Gastrocnemius medialis (tissue), 4 donors: ENCODE measurements around the gene MMP15.

ENCODE experiments used
- CTCF ChIP-seq, 5 experiments: fragments of 450-650 bp in 3 of 5; fragments of 200-600 bp in 2 of 5; sonication (generic) in 2 of 5; IDR thresholded peaks in 4 of 5; conservative IDR thresholded peaks in 1 of 5; 1 replicate in 4 of 5; 2 replicates in 1 of 5; pipeline ENCODE4 v1.5.1; 2016 to 2019; ENCODE audit warnings: antibody characterized with exemption in 5 of 5, mild to moderate bottlenecking in 3 of 5, moderate library complexity in 3 of 5
- POLR2A ChIP-seq, 2 donors: fragments of 450-650 bp; IDR thresholded peaks; one replicate each; pipeline ENCODE4 v1.6.1; 2017; ENCODE audit warnings: antibody characterized with exemption in 2 of 2, mild to moderate bottlenecking in 2 of 2, moderate library complexity in 2 of 2

GRCh38 chr16:58051821-58052603 lies 26.5 kb downstream of the MMP15 start:
- TF ChIP-seq CTCF (IDR thresholded peaks at IDR 0.05 in 4 of 5, conservative IDR thresholded peaks at IDR 0.05 in 1 of 5) (no peak), POLR2A (IDR thresholded peaks at IDR 0.05) (no peak)
